HG03442 (cell line): ENCODE results near the gene ZNF595.
"Not testable (repeated sequence)": the region's sequence is repeated elsewhere in the genome, so short reads cannot be mapped to it uniquely, and the experiment has no call there.

Source experiments
- ATAC-seq: cut with Tn5 transposase; IDR thresholded peaks from one replicate; pipeline ENCODE4 v1.9.1; 2021; ENCODE audit warnings: mild to moderate bottlenecking, moderate library complexity; ENCODE audit not compliant: unreplicated experiment

Gene ZNF595

GRCh38 chr4:52804-53479, at the start of gene ZNF595:
ZNF595 (plus strand) TSS chr4:53321; CDS start chr4:53489, 168 bp downstream.
- not testable (repeated sequence) for ATAC-seq

- ATAC-seq, result not testable (repeated sequence)
Measured at GRCh38 chr4:9937-10870, 42.9 kb upstream of the ZNF595 start.

- ATAC-seq, result not testable (repeated sequence)
Measured at GRCh38 chr4:11095-11815, 41.9 kb upstream of the ZNF595 start.

GRCh38 chr4:11816-12417, 41.2 kb upstream of the ZNF595 start:
- ATAC-seq, result peak; percentile 68

GRCh38 chr4:18128-18527, 35.0 kb upstream of the ZNF595 start:
- not testable (repeated sequence) for ATAC-seq

DNA sequence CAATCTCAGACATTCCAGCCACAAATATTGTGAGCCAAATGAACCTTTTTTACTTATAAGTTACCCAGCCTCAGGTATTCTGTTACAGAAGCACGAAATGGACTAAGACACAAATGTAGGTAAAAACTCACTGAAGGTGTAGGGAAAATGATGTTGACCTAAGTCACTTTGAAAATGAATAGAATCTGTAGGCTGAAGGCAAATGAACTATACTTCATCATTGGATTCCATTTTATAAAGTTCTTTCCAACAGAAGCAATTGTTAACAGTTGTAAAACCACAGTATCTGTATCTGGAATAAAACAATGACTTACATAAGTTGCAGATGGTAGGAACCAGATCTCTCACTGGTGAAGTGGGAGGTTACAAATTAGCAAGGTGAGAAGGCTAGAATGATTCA, 34.5 kb upstream of the ZNF595 start:
- ATAC-seq, result not testable (repeated sequence)

DNA sequence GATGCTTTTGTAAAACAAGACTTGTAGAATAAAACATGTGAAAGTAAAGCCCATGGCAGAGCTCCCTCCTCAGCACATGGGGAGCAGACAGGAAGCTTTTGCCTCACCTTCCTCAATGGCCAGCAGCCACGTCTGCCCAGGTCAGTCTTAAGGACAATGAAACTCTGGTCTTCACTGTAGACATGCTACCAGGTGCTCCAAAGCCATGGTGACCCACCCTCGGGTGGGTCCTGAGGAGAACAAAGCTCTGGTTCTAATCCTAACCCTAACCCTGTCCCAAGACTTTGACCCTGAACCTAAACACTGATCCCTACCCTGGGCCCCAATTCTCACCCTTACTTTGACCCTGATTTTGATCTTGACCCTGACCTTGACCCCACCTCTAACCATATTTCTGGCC, 30.2 kb upstream of the ZNF595 start:
- ATAC-seq, result not testable (repeated sequence)

DNA sequence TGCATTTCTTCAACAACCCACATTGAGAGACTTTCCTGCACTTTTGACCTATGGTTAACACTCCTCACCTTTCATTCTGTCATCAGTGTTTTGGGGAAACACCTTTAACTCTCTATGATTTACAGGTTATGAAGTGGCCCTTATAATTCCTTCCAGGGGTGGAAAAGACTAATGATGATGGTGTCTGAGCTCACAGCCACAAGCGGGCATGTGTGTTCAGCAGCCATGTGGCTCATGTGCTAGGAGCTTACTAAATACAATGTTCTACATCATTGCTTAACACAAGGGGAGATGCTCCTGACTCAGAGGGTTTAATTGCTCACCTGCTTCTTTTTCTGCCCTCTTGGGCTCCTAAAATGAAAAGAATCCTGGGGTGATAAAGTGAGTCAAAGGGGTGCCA, 28.8 kb upstream of the ZNF595 start:
- ATAC-seq, result not testable (repeated sequence)

DNA sequence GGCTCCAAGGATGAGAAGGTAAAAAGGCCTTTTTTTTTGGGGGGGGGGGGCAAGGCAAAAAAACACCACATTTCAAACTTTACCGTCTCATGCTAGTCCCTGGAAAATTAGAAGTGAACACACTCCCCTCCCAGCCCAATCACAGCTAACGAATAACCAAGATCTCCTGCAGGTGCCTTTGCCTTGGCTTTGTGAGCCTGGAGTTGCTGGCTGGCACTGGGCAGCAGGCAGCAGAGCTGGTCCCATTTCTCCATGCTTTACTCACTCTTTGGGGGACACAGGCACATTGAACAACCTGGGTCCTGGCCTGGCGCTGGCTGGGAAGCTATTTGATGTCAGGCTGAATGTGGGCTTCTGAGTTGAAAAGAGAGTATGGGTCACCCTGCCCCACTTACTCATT, 25.6 kb upstream of the ZNF595 start:
- not testable (repeated sequence) for ATAC-seq

GRCh38 chr4:28767-29542, 24.2 kb upstream of the ZNF595 start:
- not testable (repeated sequence) for ATAC-seq

DNA sequence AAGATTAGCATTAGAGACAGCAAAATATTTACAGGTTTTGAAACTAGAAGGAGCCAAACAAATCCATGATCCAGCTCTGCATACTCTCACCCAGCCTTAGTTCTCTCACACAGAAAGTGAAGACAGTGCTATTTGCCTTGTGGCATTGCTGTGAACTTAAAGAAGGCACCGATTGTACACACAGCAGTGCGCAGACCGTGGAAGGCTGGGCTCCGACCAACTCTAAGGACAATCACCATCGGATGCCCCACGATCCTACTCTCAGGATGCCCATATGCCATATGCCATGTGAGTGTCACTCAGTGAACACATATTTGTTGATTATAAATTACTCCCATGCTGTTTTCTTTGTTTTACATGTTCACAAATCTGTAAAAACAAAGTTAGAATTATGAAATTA, 19.8 kb upstream of the ZNF595 start:
- ATAC-seq, result not testable (repeated sequence)

DNA sequence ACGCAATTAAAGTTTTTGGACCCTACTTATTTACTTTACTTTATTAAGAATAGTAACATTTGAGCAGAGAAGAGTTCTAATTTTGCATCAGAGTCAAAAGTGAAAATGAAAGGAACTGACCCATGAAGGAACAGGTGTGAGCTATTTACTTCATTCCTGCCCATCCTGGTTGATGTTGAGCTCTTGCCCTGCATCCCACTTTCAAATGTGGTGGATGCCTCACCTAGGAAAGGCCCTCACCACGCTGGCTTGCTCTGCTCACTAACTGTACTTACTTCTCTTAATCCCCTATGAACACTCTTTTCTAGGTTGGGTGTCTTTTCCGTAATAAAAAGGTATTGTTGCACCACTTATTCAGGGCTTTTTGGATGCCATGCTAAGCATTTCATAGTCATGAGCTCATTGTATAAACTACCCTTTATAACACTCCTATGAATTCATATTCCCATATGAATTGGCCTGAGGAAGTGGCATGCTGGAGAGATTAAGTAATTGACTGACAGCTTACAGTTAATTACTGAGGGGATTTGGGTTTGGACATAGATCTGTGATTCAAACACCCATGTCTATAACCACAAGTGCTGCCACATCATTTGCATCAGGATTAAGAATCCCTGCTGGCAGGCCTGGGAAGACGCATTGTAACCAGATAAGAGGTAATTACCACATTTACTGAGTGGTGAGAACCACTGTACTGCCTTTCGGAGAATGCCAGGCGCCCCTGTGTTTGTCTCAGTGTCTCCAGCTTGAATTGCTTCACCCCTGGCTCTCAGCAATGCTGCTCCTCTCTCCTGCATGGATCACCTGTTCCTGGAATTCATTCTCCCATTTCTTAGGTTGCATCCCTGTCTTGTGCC, 16.3 kb upstream of the ZNF595 start:
- not testable (repeated sequence) for ATAC-seq

DNA sequence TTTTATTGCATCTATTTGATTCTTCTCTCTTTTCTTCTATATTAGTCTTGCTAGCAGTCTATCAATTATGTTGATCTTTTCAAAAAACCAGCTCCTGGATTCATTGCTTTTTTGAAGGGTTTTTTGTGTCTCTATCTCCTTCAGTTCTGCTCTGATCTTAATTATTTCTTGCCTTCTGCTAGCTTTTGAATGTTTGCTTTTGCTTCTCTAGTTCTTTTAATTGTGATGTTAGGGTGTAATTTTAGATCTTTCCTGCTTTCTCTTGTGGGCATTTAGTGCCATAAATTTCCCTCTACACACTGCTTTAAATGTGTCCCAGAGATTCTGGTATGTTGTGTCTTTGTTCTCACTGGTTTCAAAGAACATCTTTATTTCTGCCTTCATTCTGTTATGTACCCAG, 14.9 kb upstream of the ZNF595 start:
- ATAC-seq, result not testable (repeated sequence)

DNA sequence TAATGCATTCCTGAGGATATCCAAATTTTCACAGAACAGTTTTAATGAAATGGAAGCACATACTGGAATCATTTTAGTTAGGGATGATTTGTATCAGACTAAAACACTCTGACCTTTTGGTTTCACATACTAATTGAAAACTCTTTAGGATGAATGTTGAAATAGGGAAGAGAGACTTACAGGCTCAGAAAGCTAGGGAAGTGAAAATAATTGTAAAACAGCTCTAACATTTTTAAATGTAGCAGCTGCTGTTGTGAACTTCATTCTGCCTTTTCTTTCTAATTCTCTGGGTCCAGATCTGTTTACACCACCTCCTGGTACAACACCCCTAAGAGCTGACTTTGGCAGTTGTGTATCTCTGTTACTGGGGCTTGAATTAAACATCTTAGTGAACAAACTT, 9.7 kb upstream of the ZNF595 start:
- ATAC-seq, result not testable (repeated sequence)

GRCh38 chr4:51253-51652, 1.9 kb upstream of the ZNF595 start:
- not testable (repeated sequence) for ATAC-seq

- ATAC-seq, result not testable (repeated sequence)
Measured at GRCh38 chr4:51655-52277, 1.4 kb upstream of the ZNF595 start.

GRCh38 chr4:53521-53920, 400 bp downstream of the ZNF595 start:
- not testable (repeated sequence) for ATAC-seq

GRCh38 chr4:64733-65132, 11.6 kb downstream of the ZNF595 start:
- ATAC-seq, result not testable (repeated sequence)

DNA sequence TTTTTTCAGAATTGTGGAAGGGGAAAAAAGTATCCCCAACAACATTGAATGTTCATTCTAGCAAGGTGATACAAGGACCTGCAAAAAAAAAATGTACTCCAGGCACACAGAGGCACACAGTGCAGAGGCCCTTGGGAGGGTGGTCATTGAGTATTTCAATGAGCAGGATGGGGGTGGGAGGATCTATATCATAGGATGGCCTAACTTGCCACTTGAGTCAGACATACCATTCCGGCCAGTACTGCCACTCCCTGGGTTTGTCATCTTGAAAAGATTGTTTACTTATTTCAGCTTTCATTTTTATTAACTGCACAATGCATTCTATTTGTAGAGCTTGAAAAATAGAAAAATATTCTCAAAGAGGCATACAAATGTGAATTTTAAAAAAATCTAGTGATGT, 18.7 kb downstream of the ZNF595 start:
- no peak for ATAC-seq
